ENCODE results near the gene ELL2. TPM values are rescaled to one million over a fixed set of nuclear protein-coding genes. Genes with fewer than 3 reads are reported as not detected.

Gene ELL2
- total RNA-seq, 3 donors from 2014 or later (not counting 1 experiment from before 2014, with no cell fraction given), result 52.8 to 78.2 (median 69.4) TPM

DNA sequence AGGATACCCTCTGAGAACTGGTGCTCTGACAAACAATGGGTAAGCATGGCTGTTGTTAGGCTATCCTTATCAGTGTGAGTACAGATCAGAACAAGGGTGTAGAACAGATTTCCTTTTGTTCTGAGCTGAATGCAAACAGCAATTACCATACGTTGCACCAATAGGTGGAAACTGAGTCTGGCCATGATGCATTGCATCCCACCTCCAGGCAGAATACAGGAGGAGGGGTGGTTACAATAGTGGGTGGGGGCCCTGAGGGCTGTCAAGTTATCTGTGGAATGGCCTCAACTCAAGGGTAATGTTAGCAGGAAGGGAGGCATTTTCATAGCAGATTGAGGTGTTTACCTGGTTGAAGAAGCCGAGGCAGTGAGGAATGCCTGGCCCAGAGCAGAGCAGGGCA lies 84.9 kb downstream of the ELL2 start:
- Histone ChIP-seq H3K9me3 (ENCODE audit: control insufficient read depth, insufficient read depth, low read length) (no peaks in the 10 kb centered on the region), H3K27me3 (ENCODE audit: control insufficient read depth, insufficient read depth, low read length) (no peaks in the 10 kb centered on the region), H3K4me1 (ENCODE audit: control insufficient read depth, insufficient read depth, low read length) (no peaks in the 10 kb centered on the region), H3K27ac (ENCODE audit: low read length) (no peak overlapping the region), H3K36me3 (ENCODE audit: control insufficient read depth, insufficient read depth, low read length) (no peaks in the 10 kb centered on the region), H3K4me3 (ENCODE audit: low read length) (no peak overlapping the region)
- intact Hi-C loops (cut with micrococcal nuclease), result no loop called here
- DNase-seq (no peak), ATAC-seq (no peak)
- 97% methylated on average over 2 of the region's 2 CpGs for WGBS (ENCODE audit: insufficient coverage)
- no peaks in the 10 kb centered on the region for H3K4me1 Mint-ChIP-seq
- no peaks in the 10 kb centered on the region for H3K9me3 Mint-ChIP-seq
- H3K36me3 Mint-ChIP-seq, result no peaks in the 10 kb centered on the region
- no peak overlapping the region for H3K27ac Mint-ChIP-seq
- TF ChIP-seq, protein P1, sequence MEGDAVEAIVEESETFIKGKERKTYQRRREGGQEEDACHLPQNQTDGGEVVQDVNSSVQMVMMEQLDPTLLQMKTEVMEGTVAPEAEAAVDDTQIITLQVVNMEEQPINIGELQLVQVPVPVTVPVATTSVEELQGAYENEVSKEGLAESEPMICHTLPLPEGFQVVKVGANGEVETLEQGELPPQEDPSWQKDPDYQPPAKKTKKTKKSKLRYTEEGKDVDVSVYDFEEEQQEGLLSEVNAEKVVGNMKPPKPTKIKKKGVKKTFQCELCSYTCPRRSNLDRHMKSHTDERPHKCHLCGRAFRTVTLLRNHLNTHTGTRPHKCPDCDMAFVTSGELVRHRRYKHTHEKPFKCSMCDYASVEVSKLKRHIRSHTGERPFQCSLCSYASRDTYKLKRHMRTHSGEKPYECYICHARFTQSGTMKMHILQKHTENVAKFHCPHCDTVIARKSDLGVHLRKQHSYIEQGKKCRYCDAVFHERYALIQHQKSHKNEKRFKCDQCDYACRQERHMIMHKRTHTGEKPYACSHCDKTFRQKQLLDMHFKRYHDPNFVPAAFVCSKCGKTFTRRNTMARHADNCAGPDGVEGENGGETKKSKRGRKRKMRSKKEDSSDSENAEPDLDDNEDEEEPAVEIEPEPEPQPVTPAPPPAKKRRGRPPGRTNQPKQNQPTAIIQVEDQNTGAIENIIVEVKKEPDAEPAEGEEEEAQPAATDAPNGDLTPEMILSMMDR (IDR thresholded peaks at IDR 0.05), result no peak
- H3K27me3 Mint-ChIP-seq (ENCODE audit: low read depth in 2 of 2), result peaks cover 10 to 29% of the 10 kb centered on the region in 2 donors
- H3K4me3 Mint-ChIP-seq, result no peak overlapping the region

DNA sequence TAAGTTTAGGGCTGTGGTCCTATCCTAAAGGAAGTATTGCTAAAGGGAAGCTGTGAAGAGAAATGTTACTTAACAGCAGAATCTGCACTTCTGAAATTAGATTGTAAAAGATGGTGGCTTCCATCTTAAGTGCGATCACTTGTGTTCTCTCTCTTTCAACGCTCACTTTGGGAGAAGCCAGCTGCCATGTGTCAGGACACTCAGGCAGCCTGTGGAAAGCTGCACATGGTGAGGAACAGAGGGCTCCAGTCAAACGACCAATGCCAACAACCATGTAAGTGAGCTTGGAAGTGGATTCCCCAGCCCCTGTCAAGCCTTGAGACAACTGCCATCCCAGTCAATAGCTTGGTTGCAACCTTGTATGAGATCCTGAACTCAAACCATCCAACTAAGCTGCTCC lies 87.4 kb downstream of the ELL2 start:
- H3K27ac Mint-ChIP-seq, result no peak overlapping the region
- H3K4me1 Mint-ChIP-seq, result peaks cover 19 to 20% of the 10 kb centered on the region in 2 donors
- WGBS (ENCODE audit: insufficient coverage), result 94% methylated on average over 3 of the region's 3 CpGs
- H3K4me3 Mint-ChIP-seq, result no peak overlapping the region
- no peaks in the 10 kb centered on the region for H3K9me3 ChIP-seq (ENCODE audit: control insufficient read depth, insufficient read depth, low read length)
- H3K27ac ChIP-seq (ENCODE audit: low read length), result no peak overlapping the region
- no peaks in the 10 kb centered on the region for H3K9me3 Mint-ChIP-seq
- H3K36me3 Mint-ChIP-seq, result no peaks in the 10 kb centered on the region
- TF ChIP-seq, protein P1 (IDR thresholded peaks at IDR 0.05), result no peak
- no peak for ATAC-seq
- no peaks in the 10 kb centered on the region for H3K27me3 ChIP-seq (ENCODE audit: control insufficient read depth, insufficient read depth, low read length)
- intact Hi-C loops (cut with micrococcal nuclease), result no loop called here
- H3K4me3 ChIP-seq (ENCODE audit: low read length), result no peak overlapping the region
- DNase-seq, result no peak
- H3K36me3 ChIP-seq (ENCODE audit: control insufficient read depth, insufficient read depth, low read length), result no peaks in the 10 kb centered on the region
- peaks cover 13% of the 10 kb centered on the region for H3K4me1 ChIP-seq (ENCODE audit: control insufficient read depth, insufficient read depth, low read length)
- H3K27me3 Mint-ChIP-seq (ENCODE audit: low read depth in 2 of 2), result peaks cover 10 to 39% of the 10 kb centered on the region in 2 donors

DNA sequence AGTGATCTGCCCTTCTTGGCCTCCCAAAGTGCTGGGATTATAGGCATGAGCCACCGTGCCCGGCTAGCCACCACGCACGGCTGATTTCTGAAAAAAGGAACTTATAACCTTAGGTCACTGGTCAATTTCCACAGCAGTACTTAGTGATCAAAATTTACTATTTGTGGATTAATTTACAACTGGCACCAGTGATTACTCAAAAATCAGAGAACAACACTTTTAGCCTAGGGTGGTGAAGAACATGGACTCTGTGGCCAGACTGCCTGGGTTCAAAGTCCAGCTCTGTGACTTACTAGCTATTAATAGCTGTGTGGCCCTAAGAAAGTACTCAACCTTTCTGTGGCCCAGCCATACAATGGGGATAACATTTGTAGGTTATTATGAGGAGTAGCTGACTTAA lies 88.3 kb downstream of the ELL2 start:
- H3K36me3 Mint-ChIP-seq, result no peaks in the 10 kb centered on the region
- TF ChIP-seq, protein P1 (IDR thresholded peaks at IDR 0.05), result no peak
- Histone ChIP-seq H3K27me3 (ENCODE audit: control insufficient read depth, insufficient read depth, low read length) (no peaks in the 10 kb centered on the region), H3K9me3 (ENCODE audit: control insufficient read depth, insufficient read depth, low read length) (no peaks in the 10 kb centered on the region), H3K36me3 (ENCODE audit: control insufficient read depth, insufficient read depth, low read length) (no peaks in the 10 kb centered on the region), H3K27ac (ENCODE audit: low read length) (no peak overlapping the region), H3K4me1 (ENCODE audit: control insufficient read depth, insufficient read depth, low read length) (peaks cover 22% of the 10 kb centered on the region), H3K4me3 (ENCODE audit: low read length) (no peak overlapping the region)
- ATAC-seq (no peak), DNase-seq (no peak)
- peaks cover 27% of the 10 kb centered on the region in 2 donors for H3K4me1 Mint-ChIP-seq
- 84% methylated on average over 4 of the region's 4 CpGs for WGBS (ENCODE audit: insufficient coverage)
- H3K27me3 Mint-ChIP-seq (ENCODE audit: low read depth in 2 of 2), result peaks cover 10 to 39% of the 10 kb centered on the region in 2 donors
- no peaks in the 10 kb centered on the region for H3K9me3 Mint-ChIP-seq
- H3K27ac Mint-ChIP-seq, result no peak overlapping the region
- intact Hi-C loops (cut with micrococcal nuclease), result no loop called here
- H3K4me3 Mint-ChIP-seq, result no peak overlapping the region

Measured in natural killer cell (primary cell).